H1 (cell line): ENCODE data around the gene LTBP4.

ENCODE experiments used
- MAFK ChIP-seq: IDR thresholded peaks from 2 replicates; pipeline ENCODE4 v1.6.1; 2012; ENCODE audit warnings: low read depth, mild to moderate bottlenecking, improper control_type of control experiment, low read length
- TF ChIP-seq, protein P1 (sequence below), 3 experiments: IDR thresholded peaks; 1 replicate in 2 of 3; 2 replicates in 1 of 3; pipeline versions ENCODE4 v1.5.1 to v1.6.1; 2011; ENCODE audit warnings: low read length in 3 of 3, mild to moderate bottlenecking in 3 of 3, inconsistent platforms in 2 of 3, low read depth in 1 of 3, moderate library complexity in 1 of 3; ENCODE audit not compliant: insufficient read depth in 1 of 3; ENCODE audit errors: control extremely low read depth in 1 of 3

DNA sequence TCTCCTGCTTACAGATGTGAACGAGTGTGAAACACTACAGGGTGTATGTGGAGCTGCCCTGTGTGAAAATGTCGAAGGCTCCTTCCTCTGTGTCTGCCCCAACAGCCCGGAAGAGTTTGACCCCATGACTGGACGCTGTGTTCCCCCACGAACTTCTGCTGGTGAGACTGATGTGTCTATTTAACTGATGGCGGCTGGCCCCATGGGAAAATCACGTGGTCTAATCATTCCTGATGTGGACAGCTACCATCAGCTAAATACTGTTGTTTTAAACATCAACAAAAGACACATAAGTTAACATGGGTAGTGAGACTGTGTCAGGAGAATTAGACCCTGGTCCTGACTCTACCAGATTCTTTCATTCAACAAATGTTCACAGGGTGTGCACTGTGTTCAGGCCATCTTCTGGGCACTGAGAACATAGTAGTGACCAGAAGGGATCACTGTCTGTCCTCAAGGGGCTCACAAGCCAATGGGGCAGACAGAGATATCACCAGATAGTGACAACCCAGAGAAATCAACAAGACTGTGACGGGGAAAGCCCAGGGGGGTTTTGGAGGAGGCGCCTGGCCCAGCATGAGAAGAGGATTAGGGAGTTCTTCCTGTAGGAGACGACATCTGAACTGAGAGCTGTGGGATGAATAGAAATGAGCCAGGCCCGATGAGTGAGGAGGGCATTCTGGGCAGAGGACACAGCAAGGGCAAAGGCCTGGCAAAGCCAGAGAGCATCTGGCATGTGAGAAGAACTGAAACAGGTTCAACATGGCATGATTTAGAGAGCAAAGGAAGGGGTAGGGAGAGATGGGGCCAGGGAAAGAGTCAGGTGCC is 18.4 kb downstream of the LTBP4 start:
- no peak for TF ChIP-seq MAFK
- TF ChIP-seq, protein P1, sequence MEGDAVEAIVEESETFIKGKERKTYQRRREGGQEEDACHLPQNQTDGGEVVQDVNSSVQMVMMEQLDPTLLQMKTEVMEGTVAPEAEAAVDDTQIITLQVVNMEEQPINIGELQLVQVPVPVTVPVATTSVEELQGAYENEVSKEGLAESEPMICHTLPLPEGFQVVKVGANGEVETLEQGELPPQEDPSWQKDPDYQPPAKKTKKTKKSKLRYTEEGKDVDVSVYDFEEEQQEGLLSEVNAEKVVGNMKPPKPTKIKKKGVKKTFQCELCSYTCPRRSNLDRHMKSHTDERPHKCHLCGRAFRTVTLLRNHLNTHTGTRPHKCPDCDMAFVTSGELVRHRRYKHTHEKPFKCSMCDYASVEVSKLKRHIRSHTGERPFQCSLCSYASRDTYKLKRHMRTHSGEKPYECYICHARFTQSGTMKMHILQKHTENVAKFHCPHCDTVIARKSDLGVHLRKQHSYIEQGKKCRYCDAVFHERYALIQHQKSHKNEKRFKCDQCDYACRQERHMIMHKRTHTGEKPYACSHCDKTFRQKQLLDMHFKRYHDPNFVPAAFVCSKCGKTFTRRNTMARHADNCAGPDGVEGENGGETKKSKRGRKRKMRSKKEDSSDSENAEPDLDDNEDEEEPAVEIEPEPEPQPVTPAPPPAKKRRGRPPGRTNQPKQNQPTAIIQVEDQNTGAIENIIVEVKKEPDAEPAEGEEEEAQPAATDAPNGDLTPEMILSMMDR (IDR thresholded peaks at IDR 0.05; ENCODE audit: control extremely low read depth in 1 of 3, insufficient read depth in 1 of 3, low read depth in 1 of 3, low read length in 3 of 3), result no peak
